ENCODE data around the gene TPM3. TPM values are rescaled to one million over a fixed set of nuclear protein-coding genes. Genes with fewer than 3 reads are reported as not detected.

TPM3 gene
- total and polyA plus RNA-seq, 10 of the 15 experiments (the other 5 are each of a cell fraction or from before 2014, with no cell fraction given), result 270 to 759 (median 505) TPM

DNA sequence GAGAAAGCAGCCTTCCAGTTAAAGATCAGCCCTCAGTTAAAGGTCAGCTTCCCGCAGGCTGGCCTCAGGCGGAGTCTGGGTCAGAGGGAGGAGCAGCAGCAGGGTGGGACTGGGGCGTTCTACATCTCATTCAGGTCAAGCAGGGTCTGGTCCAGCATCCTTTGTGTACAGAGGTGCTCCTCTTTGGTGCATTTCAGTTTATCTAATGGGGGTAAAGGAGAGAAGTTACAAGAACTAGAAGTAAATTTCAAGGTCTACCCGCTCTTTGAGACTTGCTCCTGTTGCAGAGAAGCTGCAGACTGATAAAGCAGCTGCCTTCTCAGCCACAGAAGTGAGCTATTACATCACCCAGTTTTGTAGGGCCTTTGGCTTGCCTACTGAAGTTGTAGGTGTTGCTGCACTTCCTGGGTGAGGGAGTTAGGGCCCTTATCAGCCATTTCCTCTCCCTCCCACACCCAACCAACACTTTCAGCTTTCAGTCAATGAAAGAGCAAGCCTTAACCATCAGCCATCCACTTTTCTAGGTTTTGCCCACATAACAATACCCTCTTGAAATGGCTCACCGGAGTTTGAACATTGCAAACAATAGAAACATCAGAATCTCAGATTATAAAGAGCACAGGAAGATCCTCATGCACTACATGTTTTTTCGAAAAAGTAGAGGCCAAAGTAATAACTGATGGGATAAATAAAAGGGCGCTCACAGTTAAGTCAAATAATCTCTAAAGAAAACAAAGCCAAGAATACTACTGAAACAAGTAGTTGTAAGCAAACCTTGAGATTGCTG, 34.2 kb downstream of the TPM3 start (continued):
- TF ChIP-seq SIX5 (IDR thresholded peaks at IDR 0.05; ENCODE audit: low read depth, low read length, severe bottlenecking) (no peak), IKZF1 (conservative IDR thresholded peaks at IDR 0.05) (no peak), RAD21 (IDR thresholded peaks at IDR 0.05; ENCODE audit: insufficient read depth, low read depth, low read length) (no peak), SMAD5 (IDR thresholded peaks at IDR 0.05; ENCODE audit: low read depth) (no peak), TCF3 (IDR thresholded peaks at IDR 0.05; ENCODE audit: borderline replicate concordance, insufficient read depth, low read depth, low read length) (no peak), ZNF622 (IDR thresholded peaks at IDR 0.05) (no peak), LARP7 (IDR thresholded peaks at IDR 0.05) (no peak), MTA3 (IDR thresholded peaks at IDR 0.05; ENCODE audit: borderline replicate concordance, low read length) (no peak), ZZZ3 (IDR thresholded peaks at IDR 0.05; ENCODE audit: control insufficient read depth, insufficient read length, low read depth) (no peak), ZNF217 (IDR thresholded peaks at IDR 0.05) (no peak), CHD2 (IDR thresholded peaks at IDR 0.05; ENCODE audit: borderline replicate concordance, low read depth, low read length) (no peak), MEF2A (IDR thresholded peaks at IDR 0.05; ENCODE audit: insufficient read depth, low read depth, low read length) (0 out of 2 replicates have a peak, but pooled peaks have one; percentile 27), NFYA (IDR thresholded peaks at IDR 0.05; ENCODE audit: borderline replicate concordance, low read depth, low read length) (no peak), BRCA1 (IDR thresholded peaks at IDR 0.05; ENCODE audit: low read depth, low read length) (no peak), WRNIP1 (IDR thresholded peaks at IDR 0.05; ENCODE audit: borderline replicate concordance, low read depth, low read length) (no peak), FOS (IDR thresholded peaks at IDR 0.05; ENCODE audit: borderline replicate concordance, extremely low read depth, insufficient read length) (no peak), TBL1XR1 (IDR thresholded peaks at IDR 0.05; ENCODE audit: low read depth, low read length) (no peak), EZH2 (IDR thresholded peaks at IDR 0.05; ENCODE audit: borderline replicate concordance, control insufficient read depth, low read depth, low read length) (no peak)
- TF ChIP-seq, protein P1, sequence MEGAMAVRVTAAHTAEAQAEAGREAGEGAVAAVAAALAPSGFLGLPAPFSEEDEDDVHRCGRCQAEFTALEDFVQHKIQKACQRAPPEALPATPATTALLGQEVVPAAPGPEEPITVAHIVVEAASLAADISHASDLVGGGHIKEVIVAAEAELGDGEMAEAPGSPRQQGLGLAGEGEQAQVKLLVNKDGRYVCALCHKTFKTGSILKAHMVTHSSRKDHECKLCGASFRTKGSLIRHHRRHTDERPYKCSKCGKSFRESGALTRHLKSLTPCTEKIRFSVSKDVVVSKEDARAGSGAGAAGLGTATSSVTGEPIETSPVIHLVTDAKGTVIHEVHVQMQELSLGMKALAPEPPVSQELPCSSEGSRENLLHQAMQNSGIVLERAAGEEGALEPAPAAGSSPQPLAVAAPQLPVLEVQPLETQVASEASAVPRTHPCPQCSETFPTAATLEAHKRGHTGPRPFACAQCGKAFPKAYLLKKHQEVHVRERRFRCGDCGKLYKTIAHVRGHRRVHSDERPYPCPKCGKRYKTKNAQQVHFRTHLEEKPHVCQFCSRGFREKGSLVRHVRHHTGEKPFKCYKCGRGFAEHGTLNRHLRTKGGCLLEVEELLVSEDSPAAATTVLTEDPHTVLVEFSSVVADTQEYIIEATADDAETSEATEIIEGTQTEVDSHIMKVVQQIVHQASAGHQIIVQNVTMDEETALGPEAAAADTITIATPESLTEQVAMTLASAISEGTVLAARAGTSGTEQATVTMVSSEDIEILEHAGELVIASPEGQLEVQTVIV (IDR thresholded peaks at IDR 0.05; ENCODE audit: borderline replicate concordance, partially characterized antibody), result no peak
- TF ChIP-seq, protein P2, sequence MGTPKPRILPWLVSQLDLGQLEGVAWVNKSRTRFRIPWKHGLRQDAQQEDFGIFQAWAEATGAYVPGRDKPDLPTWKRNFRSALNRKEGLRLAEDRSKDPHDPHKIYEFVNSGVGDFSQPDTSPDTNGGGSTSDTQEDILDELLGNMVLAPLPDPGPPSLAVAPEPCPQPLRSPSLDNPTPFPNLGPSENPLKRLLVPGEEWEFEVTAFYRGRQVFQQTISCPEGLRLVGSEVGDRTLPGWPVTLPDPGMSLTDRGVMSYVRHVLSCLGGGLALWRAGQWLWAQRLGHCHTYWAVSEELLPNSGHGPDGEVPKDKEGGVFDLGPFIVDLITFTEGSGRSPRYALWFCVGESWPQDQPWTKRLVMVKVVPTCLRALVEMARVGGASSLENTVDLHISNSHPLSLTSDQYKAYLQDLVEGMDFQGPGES (IDR thresholded peaks at IDR 0.05), result no peak
- TF ChIP-seq, protein P3, sequence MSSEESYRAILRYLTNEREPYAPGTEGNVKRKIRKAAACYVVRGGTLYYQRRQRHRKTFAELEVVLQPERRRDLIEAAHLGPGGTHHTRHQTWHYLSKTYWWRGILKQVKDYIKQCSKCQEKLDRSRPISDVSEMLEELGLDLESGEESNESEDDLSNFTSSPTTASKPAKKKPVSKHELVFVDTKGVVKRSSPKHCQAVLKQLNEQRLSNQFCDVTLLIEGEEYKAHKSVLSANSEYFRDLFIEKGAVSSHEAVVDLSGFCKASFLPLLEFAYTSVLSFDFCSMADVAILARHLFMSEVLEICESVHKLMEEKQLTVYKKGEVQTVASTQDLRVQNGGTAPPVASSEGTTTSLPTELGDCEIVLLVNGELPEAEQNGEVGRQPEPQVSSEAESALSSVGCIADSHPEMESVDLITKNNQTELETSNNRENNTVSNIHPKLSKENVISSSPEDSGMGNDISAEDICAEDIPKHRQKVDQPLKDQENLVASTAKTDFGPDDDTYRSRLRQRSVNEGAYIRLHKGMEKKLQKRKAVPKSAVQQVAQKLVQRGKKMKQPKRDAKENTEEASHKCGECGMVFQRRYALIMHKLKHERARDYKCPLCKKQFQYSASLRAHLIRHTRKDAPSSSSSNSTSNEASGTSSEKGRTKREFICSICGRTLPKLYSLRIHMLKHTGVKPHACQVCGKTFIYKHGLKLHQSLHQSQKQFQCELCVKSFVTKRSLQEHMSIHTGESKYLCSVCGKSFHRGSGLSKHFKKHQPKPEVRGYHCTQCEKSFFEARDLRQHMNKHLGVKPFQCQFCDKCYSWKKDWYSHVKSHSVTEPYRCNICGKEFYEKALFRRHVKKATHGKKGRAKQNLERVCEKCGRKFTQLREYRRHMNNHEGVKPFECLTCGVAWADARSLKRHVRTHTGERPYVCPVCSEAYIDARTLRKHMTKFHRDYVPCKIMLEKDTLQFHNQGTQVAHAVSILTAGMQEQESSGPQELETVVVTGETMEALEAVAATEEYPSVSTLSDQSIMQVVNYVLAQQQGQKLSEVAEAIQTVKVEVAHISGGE (CRISPR knock-in tag; IDR thresholded peaks at IDR 0.05), result no peak
- TF ChIP-seq, protein P4, sequence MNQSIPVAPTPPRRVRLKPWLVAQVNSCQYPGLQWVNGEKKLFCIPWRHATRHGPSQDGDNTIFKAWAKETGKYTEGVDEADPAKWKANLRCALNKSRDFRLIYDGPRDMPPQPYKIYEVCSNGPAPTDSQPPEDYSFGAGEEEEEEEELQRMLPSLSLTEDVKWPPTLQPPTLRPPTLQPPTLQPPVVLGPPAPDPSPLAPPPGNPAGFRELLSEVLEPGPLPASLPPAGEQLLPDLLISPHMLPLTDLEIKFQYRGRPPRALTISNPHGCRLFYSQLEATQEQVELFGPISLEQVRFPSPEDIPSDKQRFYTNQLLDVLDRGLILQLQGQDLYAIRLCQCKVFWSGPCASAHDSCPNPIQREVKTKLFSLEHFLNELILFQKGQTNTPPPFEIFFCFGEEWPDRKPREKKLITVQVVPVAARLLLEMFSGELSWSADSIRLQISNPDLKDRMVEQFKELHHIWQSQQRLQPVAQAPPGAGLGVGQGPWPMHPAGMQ (IDR thresholded peaks at IDR 0.05; ENCODE audit: borderline replicate concordance), result no peak

Measured in GM12878 (cell line).